ENCODE measurements around the gene IMPA2. TPM values are rescaled to one million over a fixed set of nuclear protein-coding genes. Genes with fewer than 3 reads are reported as not detected.

The IMPA2 gene
- total and polyA plus RNA-seq, 7 donors = 61.4 to 342 (median 196) TPM

GRCh38 chr18:12028674-12029073 is 47.4 kb downstream of the IMPA2 start:
- no peaks in the 10 kb centered on the region for H3K9me3 ChIP-seq
- TF ChIP-seq CTCF (IDR thresholded peaks at IDR 0.05) = no peak
- peak overlapping the region; percentile 81 for H3K27ac ChIP-seq
- no peak overlapping the region for H3K4me3 ChIP-seq
- H3K36me3 ChIP-seq (ENCODE audit: insufficient read depth in 1 of 2, low read depth in 1 of 2) = peaks cover 0 to 75% of the 10 kb centered on the region in 2 donors
- H3K27me3 ChIP-seq (ENCODE audit: insufficient read depth in 3 of 3, low read length in 2 of 3) = no peaks in the 10 kb centered on the region
- 30 to 37% (median 35%) methylated on average over 11 of the region's 11 CpGs for WGBS, 3 donors
- ATAC-seq = peak in 2 of 4 donors; percentile 11 to 26
- no peak for DNase-seq
- H3K4me1 ChIP-seq = peaks cover 22% of the 10 kb centered on the region
- intact Hi-C loops (cut with DNase I) = no loop called here

- no peak overlapping the region for H3K27ac ChIP-seq
Observed at GRCh38 chr18:12029786-12030584, 48.7 kb downstream of the IMPA2 start.

GRCh38 chr18:12030670-12031069 is 49.4 kb downstream of the IMPA2 start:
- DNase-seq (no peak), ATAC-seq (no peak)
- Histone ChIP-seq H3K4me1 (peaks cover 22% of the 10 kb centered on the region), H3K9me3 (no peaks in the 10 kb centered on the region), H3K36me3 (ENCODE audit: insufficient read depth in 1 of 2, low read depth in 1 of 2) (peaks cover 0 to 66% of the 10 kb centered on the region in 2 donors), H3K27ac (peak overlapping the region; percentile 43), H3K4me3 (no peak overlapping the region), H3K27me3 (ENCODE audit: insufficient read depth in 3 of 3, low read length in 2 of 3) (no peaks in the 10 kb centered on the region)
- WGBS, 3 donors = 81 to 89% (median 82%) methylated on average over 10 of the region's 10 CpGs
- TF ChIP-seq CTCF (IDR thresholded peaks at IDR 0.05) = no peak
- intact Hi-C loops (cut with DNase I) = no loop called here

More at GRCh38 chr18:12029786-12030584, 48.7 kb downstream of the IMPA2 start:
- Histone ChIP-seq H3K36me3 (ENCODE audit: insufficient read depth in 1 of 2, low read depth in 1 of 2) (peaks cover 0 to 72% of the 10 kb centered on the region in 2 donors), H3K4me3 (no peak overlapping the region), H3K4me1 (peaks cover 22% of the 10 kb centered on the region), H3K9me3 (no peaks in the 10 kb centered on the region), H3K27me3 (ENCODE audit: insufficient read depth in 3 of 3, low read length in 2 of 3) (no peaks in the 10 kb centered on the region)
- WGBS, 3 donors = 80 to 82% (median 82%) methylated on average over 21 of the region's 21 CpGs
- ATAC-seq (no peak), DNase-seq (no peak)
- no peak for TF ChIP-seq CTCF (IDR thresholded peaks at IDR 0.05)
- intact Hi-C loops (cut with DNase I) = no loop called here

GRCh38 chr18:12031181-12031580 is 49.9 kb downstream of the IMPA2 start:
- peaks cover 22% of the 10 kb centered on the region for H3K4me1 ChIP-seq
- no peak for TF ChIP-seq CTCF (IDR thresholded peaks at IDR 0.05)
- DNase-seq = no peak

More at GRCh38 chr18:12031181-12031580, 49.9 kb downstream of the IMPA2 start:
- Histone ChIP-seq H3K27me3 (ENCODE audit: insufficient read depth in 3 of 3, low read length in 2 of 3) (no peaks in the 10 kb centered on the region), H3K4me3 (no peak overlapping the region), H3K36me3 (ENCODE audit: insufficient read depth in 1 of 2, low read depth in 1 of 2) (peaks cover 0 to 64% of the 10 kb centered on the region in 2 donors), H3K27ac (peak overlapping the region; percentile 43), H3K9me3 (no peaks in the 10 kb centered on the region)
- no peak for ATAC-seq
- WGBS, 3 donors = 87 to 100% (median 89%) methylated on average over 1 of the region's 1 CpG
- intact Hi-C loops (cut with DNase I) = no loop called here
